Effector CD8-positive, alpha-beta T cell (primary cell): Measurements from ENCODE around the gene TRIM44.

Experiments used
- DNase-seq: peaks from one replicate; lab custom pipeline; 2025; lab: John Stamatoyannopoulos, UW

The TRIM44 gene

DNA sequence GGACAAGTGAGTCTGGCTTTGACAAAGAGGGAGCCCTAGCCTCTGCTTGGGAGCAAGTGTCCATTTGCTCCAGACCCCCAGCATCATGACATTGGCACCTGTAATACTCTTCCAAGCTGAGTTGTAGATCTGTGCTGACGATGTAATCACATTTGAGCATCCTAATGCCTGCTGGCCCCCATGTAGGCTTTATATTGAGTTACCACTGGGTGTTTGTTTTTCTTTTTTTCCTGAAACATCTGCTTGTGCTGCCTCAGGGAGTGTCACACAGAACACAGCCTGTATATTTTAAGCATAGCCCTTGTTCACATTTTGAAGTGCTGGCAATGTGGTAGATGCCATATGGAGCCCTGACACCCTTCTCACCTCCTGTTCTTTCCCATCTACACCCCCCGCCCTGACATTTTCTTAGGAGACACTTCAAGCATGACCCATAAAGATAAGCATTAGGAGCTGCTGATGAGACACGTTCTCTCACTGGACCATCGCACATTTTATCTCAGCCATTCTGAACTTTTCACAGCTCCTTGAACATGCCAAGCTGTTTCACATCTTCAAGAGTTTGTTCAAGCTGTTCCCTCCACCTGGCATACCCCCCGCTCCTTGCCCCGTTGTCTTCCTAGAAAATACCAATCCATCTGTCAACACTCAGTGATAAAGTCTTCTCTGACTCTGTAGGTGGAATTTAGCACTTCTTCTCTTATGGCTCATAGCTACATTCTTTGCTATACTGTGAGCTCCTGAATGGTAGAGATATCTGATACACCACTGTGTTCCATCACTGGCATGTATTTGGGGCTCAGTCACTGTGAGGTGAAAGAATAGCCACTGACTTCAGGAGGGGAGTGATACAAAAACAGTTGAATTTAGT, 128.7 kb downstream of the TRIM44 start:
- no peak for DNase-seq

DNA sequence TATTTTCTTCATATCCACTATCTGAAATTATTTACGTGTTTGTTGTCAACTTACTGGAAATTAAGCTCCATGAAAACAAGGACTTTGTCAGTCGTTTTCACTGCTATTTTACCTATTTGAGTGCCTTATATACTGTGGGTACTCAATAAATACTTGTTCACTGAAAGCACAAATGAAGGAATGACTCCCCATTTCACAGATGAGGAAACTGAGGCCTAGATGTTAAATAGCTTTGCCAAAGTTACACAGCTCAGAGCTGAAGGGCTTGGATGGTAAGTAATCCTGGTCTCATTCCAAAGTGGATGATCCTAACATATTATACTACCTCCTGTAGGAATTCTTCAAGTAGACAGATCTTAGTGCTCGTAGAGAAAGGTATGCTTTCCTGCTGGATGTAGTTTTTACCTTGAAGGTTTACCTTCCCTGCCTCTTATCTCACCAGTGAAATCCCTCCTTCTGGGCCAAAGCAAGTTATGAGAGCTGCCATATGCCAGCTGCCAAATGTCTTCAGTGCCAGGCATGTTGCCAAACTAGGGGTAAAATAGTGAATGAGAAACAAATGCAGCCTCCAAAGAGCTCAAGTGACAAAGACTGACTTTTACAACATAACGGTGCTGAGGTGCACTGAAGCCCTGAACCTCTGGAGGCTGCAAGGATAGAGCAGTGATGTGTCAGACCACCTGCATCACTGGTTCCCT, 129.7 kb downstream of the TRIM44 start:
- no peak for DNase-seq

- no peak for DNase-seq
Measured at GRCh38 chr11:35792846-35793192, 130.2 kb downstream of the TRIM44 start.

DNA sequence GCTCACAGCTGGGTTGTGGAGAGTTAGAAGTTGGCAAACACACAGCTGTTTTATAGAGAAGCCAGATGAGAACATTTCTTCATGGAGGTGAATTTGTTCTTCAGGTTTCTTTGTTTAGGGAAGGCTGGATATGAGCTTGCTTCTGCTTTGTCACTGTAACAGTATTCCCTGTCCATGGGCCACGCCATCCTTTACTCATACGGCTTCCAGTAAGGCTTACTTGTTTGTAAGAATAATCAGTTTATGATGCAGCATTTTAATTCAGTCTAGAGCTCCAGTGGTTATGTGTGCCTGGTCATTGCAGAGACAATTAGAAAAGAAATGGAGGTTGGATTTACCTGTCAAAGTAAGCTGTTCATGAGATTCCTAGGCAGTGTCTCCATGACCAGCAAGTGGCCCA, 131.8 kb downstream of the TRIM44 start:
- no peak for DNase-seq

GRCh38 chr11:35794850-35795249, 132.3 kb downstream of the TRIM44 start:
- no peak for DNase-seq

DNA sequence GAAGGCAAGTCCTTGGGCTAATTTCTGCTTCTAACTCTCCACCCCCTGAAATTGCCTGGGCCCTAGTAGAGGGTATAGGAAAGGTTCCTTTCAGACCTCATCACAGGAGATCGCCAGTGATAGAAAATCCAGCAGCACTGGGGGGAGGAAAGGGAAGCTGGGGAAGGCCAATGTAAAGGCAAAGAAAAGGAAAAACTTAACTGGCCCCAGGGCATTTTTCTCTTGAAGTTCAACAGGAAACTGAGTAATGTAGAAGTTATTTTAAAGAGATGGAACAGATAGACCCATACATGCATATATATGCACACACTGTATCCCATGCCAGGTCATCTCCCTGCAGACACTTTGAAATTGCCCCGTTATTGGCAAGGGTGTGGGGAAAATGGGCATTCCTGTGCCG, 134.0 kb downstream of the TRIM44 start:
- no peak for DNase-seq

GRCh38 chr11:35798423-35798822, 135.8 kb downstream of the TRIM44 start:
- DNase-seq = no peak

DNA sequence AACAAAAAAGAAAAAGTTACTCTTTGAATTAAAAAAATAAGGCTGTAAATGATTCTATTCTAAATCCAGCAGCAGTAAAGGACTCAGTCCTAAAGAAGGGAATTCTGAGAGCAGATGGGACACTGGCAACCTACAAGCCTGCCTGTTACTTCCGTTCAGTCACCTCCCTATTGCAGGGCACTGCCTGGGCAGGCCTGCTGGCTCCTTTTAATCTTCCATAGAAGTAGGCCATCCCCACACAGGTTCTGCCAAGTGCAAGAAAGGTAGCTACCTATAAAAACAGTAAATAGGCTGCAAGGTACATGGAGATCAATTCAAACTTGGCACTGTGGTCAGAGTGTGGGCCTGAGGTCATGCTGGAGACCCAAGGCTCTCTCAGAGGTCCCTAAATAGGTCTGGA, 136.4 kb downstream of the TRIM44 start:
- no peak for DNase-seq

DNA sequence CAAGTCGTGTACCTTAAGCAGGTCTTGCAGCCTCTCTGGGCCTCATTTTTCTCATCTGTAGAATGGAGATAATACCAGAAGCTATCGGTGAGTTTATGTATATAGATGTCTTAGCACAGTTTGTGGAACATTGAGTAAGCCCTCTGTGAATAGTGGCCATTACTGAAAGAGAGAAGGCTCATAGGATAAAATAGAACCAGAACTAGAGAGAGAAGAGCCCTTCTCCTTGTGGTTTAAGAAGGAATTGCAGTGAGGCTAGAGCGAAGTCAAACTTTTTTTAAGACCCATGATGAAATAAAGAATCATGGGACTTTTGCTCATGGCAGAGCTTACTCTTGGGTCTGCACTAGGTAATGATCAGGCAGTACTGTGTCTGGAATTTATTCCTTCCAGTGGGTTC, 137.1 kb downstream of the TRIM44 start:
- DNase-seq = no peak

DNA sequence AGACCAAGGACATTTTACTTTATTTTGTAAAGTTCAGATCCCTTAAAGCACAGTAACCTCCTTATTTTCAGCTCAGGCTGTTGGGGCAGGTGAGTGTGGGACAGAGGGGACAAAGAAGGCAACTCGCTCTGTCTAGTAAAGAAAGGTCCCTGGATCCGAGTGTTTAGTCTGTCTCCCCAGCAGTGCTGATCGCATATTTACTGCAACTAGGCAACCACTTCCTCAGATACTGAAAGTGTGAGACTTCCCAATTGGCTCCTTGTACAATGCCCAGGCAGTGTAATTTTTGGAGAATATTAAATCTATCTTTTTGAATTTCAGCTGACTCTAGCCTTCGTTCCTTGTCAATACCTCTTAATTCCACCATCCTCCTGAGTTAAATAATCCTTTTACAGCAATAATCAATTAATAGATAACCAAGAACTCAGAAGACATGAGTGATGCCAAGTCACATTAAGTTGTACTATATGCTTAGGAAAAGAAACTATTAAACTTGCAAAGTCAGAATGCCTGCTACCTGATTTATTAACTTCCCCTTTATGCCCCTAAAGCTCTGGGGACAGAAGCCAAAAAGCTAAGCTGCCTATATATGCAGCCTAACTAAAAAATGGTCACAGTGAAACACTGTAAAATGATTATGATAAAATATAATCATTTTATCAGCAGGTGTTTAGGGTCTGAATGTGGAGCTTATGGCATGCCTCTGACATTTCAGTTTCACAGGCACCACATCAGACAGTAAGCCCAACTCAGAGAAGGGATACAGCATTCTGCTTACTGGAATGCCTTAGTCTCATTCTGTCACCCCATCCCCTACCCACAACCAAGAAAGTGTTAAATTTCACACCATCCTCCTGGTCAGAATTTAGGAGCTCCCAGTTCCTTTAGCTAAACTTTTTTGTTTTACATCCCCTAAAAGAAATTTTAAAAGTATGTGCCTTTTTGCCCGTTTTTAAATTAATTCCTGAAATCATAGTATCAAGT, 138.7 kb downstream of the TRIM44 start:
- DNase-seq = no peak

DNA sequence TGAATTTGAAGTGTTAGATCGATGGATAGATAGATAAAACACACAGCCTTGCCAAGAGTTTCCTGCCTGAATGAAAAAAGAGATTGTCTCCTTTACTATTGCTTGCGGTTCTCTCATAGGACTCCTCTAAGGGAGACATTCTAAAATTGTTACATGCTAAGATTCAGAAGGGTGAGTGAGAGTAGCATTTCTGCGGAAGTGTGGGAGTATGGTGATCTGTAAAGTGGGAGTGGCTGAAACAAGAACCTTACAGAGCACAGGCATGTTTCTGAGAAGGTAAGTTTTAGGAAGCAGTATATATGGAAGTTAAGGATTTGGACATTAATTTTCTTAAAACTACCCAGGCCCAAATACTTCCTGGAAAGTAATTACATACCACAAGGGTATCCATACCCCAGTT, 139.6 kb downstream of the TRIM44 start:
- no peak for DNase-seq

DNA sequence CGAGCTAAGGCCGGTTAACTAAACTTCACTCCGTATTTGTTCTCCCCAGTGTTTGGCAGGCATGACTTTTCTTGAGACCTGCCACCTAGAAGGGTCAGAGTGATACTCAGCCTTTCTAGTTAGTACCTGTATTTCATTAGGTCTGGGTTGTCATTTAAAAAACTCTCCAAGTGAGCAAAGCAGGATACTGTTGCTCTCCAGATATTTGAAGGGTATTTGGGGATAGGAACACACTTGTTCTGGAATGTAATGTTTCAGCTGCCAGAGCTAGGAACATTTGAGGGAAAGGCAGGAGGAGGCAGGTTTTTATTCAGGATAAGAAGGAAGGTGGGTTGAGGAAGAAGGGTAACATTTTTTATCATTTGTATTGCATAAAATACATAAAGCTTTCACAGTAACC, 140.1 kb downstream of the TRIM44 start:
- no peak for DNase-seq

GRCh38 chr11:35803115-35803514, 140.5 kb downstream of the TRIM44 start:
- DNase-seq = no peak

DNA sequence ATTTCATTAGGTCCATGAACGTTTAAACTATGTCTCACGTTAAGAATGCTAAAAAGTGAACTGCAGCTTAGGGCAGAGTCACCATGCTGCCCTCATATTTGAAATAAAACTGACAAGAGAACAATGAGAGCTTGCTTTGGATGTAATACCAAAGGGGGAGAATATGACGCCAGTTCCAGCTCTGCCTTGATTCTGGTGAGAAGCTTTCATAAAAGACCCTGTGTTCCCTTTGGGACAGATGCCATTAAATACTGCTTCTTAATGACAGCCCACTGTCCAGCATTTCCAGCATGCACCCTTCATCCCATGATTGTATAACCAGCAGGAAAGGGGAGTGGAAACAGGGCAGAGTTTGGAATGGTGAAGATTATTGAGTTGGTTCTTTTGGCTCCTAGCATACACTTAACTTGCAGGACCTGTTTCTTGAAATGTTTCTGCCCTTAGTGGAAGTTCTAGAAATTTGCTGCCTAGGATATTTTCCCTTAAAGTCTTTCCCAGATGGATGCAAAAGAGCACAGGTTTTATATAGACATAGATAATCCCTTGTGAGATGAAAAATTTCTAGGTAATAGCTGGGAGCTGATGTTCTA, 142.0 kb downstream of the TRIM44 start:
- no peak for DNase-seq

GRCh38 chr11:35809561-35809960, 147.0 kb downstream of the TRIM44 start:
- DNase-seq = no peak

GRCh38 chr11:35810045-35810645, 147.6 kb downstream of the TRIM44 start:
- DNase-seq = no peak

DNA sequence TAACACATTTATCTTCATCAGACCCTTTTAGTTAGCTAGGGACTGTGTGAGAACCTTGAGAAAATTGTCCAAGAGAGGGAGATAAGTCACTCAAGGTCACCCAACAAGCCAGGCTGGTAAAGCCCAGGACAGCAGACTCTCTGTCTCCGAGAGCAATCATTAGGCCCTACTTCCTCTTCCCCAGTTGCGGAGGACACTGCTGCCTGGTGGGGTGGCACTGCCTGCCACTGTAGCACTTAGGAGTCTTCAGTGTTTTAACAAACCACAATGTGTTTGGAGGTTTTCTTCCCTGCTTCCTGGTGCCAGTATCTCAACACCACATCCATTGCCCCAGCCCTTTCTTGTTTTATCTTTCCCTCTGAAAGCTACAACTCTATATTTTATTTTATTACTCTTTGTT, 149.2 kb downstream of the TRIM44 start:
- DNase-seq = no peak

DNA sequence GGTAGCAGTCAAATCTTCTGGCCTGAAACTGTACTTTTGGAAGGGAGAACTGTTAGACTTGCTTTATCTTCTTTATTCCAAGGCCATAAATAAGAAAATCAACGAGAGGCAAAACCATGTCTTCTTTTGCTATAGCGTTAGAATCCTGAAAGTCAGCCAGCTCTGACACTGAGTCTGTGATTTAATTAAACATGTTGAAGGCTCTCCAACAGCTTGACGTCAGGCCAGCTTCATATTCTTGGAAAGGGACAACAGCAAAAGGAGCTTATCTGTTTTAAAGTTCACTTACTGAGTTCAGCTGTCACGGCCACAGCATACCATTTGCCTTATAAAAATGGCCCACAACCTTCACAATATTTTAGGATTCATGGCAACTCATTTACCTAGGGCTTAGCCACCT, 150.3 kb downstream of the TRIM44 start:
- no peak for DNase-seq

GRCh38 chr11:35814081-35814695, 151.6 kb downstream of the TRIM44 start:
- no peak for DNase-seq

GRCh38 chr11:35814720-35815305, 152.2 kb downstream of the TRIM44 start:
- no peak for DNase-seq
